GM12878 (cell line): ENCODE results near the gene LAMB1. TPM values are rescaled to one million over a fixed set of nuclear protein-coding genes. Genes with fewer than 3 reads are reported as not detected.

Experiments used
- ATAC-seq: fragments of 200-7000 bp; cut with Tn5 transposase; 3 replicates; pipeline ENCODE4 v1.9.1; 2020; ENCODE audit warnings: mild to moderate bottlenecking, moderate library complexity
- BruUV-seq: library from RNA; stranded (reverse); fragments of 400-500 nt; replicated peaks from 2 replicates; lab custom pipeline; 2021; lab: Mats Ljungman, UMichigan
- CTCF ChIA-PET: fragments of 300-600 bp; sonication (Branson Sonifier 250); formaldehyde crosslinking; extraction: SDS; loops from one replicate; lab custom pipeline; 2021; ENCODE audit warnings: inconsistent platforms; lab: Yijun Ruan, JAX
- POLR2A ChIA-PET: fragments of 350-600 bp; formaldehyde crosslinking; extraction: SDS; loops from one replicate; lab custom pipeline; 2021; ENCODE audit warnings: inconsistent platforms; lab: Charles Lee
- RAD21 ChIA-PET: fragments of 300-600 bp; sonication (Branson Sonifier 250); formaldehyde crosslinking; loops from one replicate; lab custom pipeline; 2023; ENCODE audit warnings: antibody characterized with exemption; ENCODE audit not compliant: unreplicated experiment; lab: Charles Lee
- SMC1A ChIA-PET: fragments of 300-600 bp; sonication (Branson Sonifier 250); formaldehyde crosslinking; loops from one replicate; lab custom pipeline; 2023; ENCODE audit not compliant: unreplicated experiment, uncharacterized antibody; lab: Charles Lee
- DNase-seq: peaks from one replicate; pipeline ENCODE4 v3.0.0-alpha.2; 2011; ENCODE audit warnings: low read depth, low spot score
- FAIRE-seq: peaks from 3 replicates; lab custom pipeline; 2011; peaks lifted over from hg19 to GRCh38; lab: Jason Lieb, UNC
- H2AFZ ChIP-seq: 2 replicates; pipeline ENCODE4 v1.6.0; 2011; ENCODE audit warnings: low read depth, low read length, control low read depth; ENCODE audit not compliant: control insufficient read depth
- H3K27ac ChIP-seq: 2 replicates; pipeline ENCODE4 v1.5.1; 2011; ENCODE audit warnings: control low read depth; ENCODE audit not compliant: control insufficient read depth, insufficient read depth
- H3K27me3 ChIP-seq, 2 experiments: replicated peaks in 1 of 2; 2 replicates each; pipeline versions ENCODE4 v1.6.0 to v1.6.1; 2011; ENCODE audit warnings: low read length in 1 of 2; ENCODE audit not compliant: control insufficient read depth in 2 of 2, insufficient read depth in 2 of 2
- H3K36me3 ChIP-seq, 2 experiments: 2 replicates each; pipeline ENCODE4 v1.5.1; 2011; ENCODE audit warnings: low read length in 1 of 2; ENCODE audit not compliant: control insufficient read depth in 2 of 2, insufficient read depth in 2 of 2
- H3K4me1 ChIP-seq: 2 replicates; pipeline ENCODE4 v1.6.1; 2011; ENCODE audit warnings: mild to moderate bottlenecking, low read length, moderate library complexity, mixed read lengths; ENCODE audit not compliant: control insufficient read depth, insufficient read depth
- H3K4me2 ChIP-seq: 2 replicates; pipeline ENCODE4 v1.6.0; 2011; ENCODE audit warnings: control low read depth; ENCODE audit not compliant: control insufficient read depth, insufficient read depth
- H3K4me3 ChIP-seq: fragments of 200-600 bp; sonication (generic); 2 replicates; pipeline ENCODE4 v1.5.1; 2016
- H3K79me2 ChIP-seq: 2 replicates; pipeline ENCODE4 v1.6.0; 2011; ENCODE audit warnings: low read length; ENCODE audit not compliant: control insufficient read depth, insufficient read depth
- H3K9ac ChIP-seq: 2 replicates; pipeline ENCODE4 v1.8.0; 2011; ENCODE audit warnings: low read length, control low read depth, mixed read lengths; ENCODE audit not compliant: control insufficient read depth, insufficient read depth
- H3K9me3 ChIP-seq: replicated peaks from 3 replicates; pipeline ENCODE4 v1.5.1; 2011; ENCODE audit warnings: mild to moderate bottlenecking, low read length; ENCODE audit not compliant: control insufficient read depth, insufficient read depth
- H4K20me1 ChIP-seq: 2 replicates; pipeline ENCODE4 v1.6.0; 2011; ENCODE audit not compliant: control insufficient read depth, insufficient read depth
- CEBPB ChIP-seq, 2 experiments: fragments of 150-350 bp in 1 of 2; IDR thresholded peaks; 2 replicates each; pipeline ENCODE4 v1.6.1; 2012 to 2014; ENCODE audit warnings: low read depth in 2 of 2, low read length in 2 of 2, borderline replicate concordance in 1 of 2, inconsistent platforms in 1 of 2
- CREB1 ChIP-seq: IDR thresholded peaks from 2 replicates; pipeline ENCODE4 v1.6.1; 2012; ENCODE audit warnings: low read depth, mild to moderate bottlenecking, inconsistent platforms
- CUX1 ChIP-seq: IDR thresholded peaks from 2 replicates; pipeline ENCODE4 v1.6.1; 2012; ENCODE audit warnings: improper control_type of control experiment, low read depth, low read length; ENCODE audit not compliant: insufficient replicate concordance
- FOS ChIP-seq: IDR thresholded peaks from 3 replicates; pipeline ENCODE4 v1.6.1; 2011; ENCODE audit warnings: borderline replicate concordance; ENCODE audit not compliant: insufficient read length; ENCODE audit errors: extremely low read depth
- HDAC2 ChIP-seq: fragments of 200-600 bp; sonication (generic); IDR thresholded peaks from 2 replicates; pipeline ENCODE4 v1.6.1; 2017
- MXI1 ChIP-seq: fragments of 150-350 bp; IDR thresholded peaks from 2 replicates; pipeline ENCODE4 v1.6.1; 2011; ENCODE audit warnings: low read depth, mild to moderate bottlenecking, inconsistent platforms, low read length, improper control_type of control experiment
- NBN ChIP-seq: fragments of 450-650 bp; IDR thresholded peaks from 2 replicates; pipeline ENCODE4 v1.6.1; 2016
- NR2C2 ChIP-seq: IDR thresholded peaks from 2 replicates; pipeline ENCODE4 v1.6.1; 2011; ENCODE audit warnings: borderline replicate concordance, low read depth; ENCODE audit not compliant: control insufficient read depth, insufficient read length
- POLR2AphosphoS5 ChIP-seq: IDR thresholded peaks from 2 replicates; pipeline ENCODE4 v1.6.1; 2011; ENCODE audit warnings: mild to moderate bottlenecking, low read length, inconsistent platforms
- RAD21 ChIP-seq: IDR thresholded peaks from 2 replicates; pipeline ENCODE4 v1.6.1; 2011; ENCODE audit warnings: mild to moderate bottlenecking, low read depth, low read length, moderate library complexity; ENCODE audit not compliant: insufficient read depth
- WGBS: methylation state at CpG from one replicate; pipeline ENCODE4 v1.1.6; 2016; ENCODE audit warnings: low lambda C conversion rate; ENCODE audit not compliant: insufficient replicate concordance, insufficient coverage; ENCODE audit errors: missing lambda C conversion rate; 5-methylcytosine and 5-hydroxymethylcytosine counted together
- in situ Hi-C: fragments of 300-500 bp; cut with MboI; formaldehyde crosslinking; loops from 9 replicates; pipeline ENCODE4 v1.14.3; 2018; ENCODE audit warnings: mixed read lengths
- intact Hi-C: fragments of 100-400 bp; cut with micrococcal nuclease; formaldehyde crosslinking; loops from one replicate; pipeline ENCODE4 v1.14.2; 2022; ENCODE audit not compliant: unreplicated experiment
- polyA plus RNA-seq, 11 experiments: library from polyadenylated mRNA; depleted of rRNA in 4 of 11; unstranded in 6 of 11; stranded (reverse) in 5 of 11; fragments of >200 nt; fragmentation: Nextera tagmentation in 4 of 11; fragmentation: Illumina TruSeq in 1 of 11; extraction: Ambion mirVana in 4 of 11; extraction: Trizol in 1 of 11; gene quantifications; 1 replicate in 1 of 11; 2 replicates in 10 of 11; pipeline versions ENCODE4 v1.2.1 to v1.2.3, GENCODE V29; 2011 to 2016; ENCODE audit warnings: inconsistent platforms in 2 of 11, missing spikeins in 2 of 11, low read depth in 1 of 11
- total RNA-seq, 4 experiments: library from RNA; depleted of rRNA in 3 of 4; stranded (reverse); fragments of >200 nt in 3 of 4; fragmentation: Illumina TruSeq in 1 of 4; extraction: Trizol in 1 of 4; gene quantifications; 2 replicates each; pipeline versions ENCODE4 v1.2.1 to v1.2.3, GENCODE V29; 2013 to 2021
- TF ChIP-seq, protein P1 (sequence below): fragments of 450-650 bp; IDR thresholded peaks from 2 replicates; pipeline ENCODE4 v1.6.1; 2016; ENCODE audit warnings: mild to moderate bottlenecking
- TF ChIP-seq, protein P2 (sequence below): IDR thresholded peaks from 2 replicates; pipeline ENCODE4 v1.6.1; 2011; ENCODE audit warnings: borderline replicate concordance, low read depth, mild to moderate bottlenecking, moderate library complexity, low read length; ENCODE audit not compliant: insufficient read depth, poor library complexity, severe bottlenecking
- TF ChIP-seq, protein P3 (sequence below): fragments of 450-650 bp; formaldehyde crosslinking; IDR thresholded peaks from 2 replicates; pipeline ENCODE4 v1.4.0; 2020; ENCODE audit warnings: mild to moderate bottlenecking, moderate library complexity

LAMB1 gene
- total and polyA plus RNA-seq, 10 of the 15 experiments (the other 5 are each of a cell fraction or from before 2014, with no cell fraction given), result 0.05 to 2.2 (median 1.2) TPM; not detected in 4

DNA sequence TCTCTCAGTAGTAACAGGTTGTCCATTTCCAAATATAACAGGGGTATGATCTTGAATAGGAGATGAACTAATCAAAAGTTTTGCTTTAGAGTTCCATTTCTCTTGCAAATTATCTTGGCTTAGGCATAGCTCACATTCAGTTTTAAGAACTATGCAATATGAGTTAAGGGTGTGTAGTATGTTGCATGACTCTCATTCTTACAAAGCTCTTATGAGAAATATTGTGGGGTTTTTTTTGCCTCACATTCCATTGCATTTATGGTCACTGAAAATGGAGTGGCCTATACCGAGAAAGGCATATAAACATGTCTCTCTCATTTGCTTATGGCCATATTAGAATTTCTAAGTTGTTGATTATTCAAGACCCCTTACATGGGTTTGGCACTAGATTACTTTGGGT is 48.5 kb upstream of the LAMB1 start:
- POLR2A ChIA-PET, result no interaction called here
- intact Hi-C loops, result no loop called here
- H3K9ac ChIP-seq, result no peak overlapping the region
- DNase-seq (no peak), ATAC-seq (no peak), FAIRE-seq (no peak)
- H3K36me3 ChIP-seq, result no peaks in the 10 kb centered on the region
- no peaks in the 10 kb centered on the region for H3K9me3 ChIP-seq
- H3K4me2 ChIP-seq, result no peak overlapping the region
- H3K27ac ChIP-seq, result no peak overlapping the region
- H3K79me2 ChIP-seq, result no peaks in the 10 kb centered on the region
- no peak overlapping the region for H2AFZ ChIP-seq
- no TSS peak for BruUV-seq
- SMC1A ChIA-PET, result interaction anchor here (1.7 kb wide), 1 partner anchor 10 kb away, joined by 4 read pairs; no protein-coding TSS in a partner anchor
- CTCF ChIA-PET, result no interaction called here
- H3K4me3 ChIP-seq, result no peak overlapping the region
- H4K20me1 ChIP-seq, result no peaks in the 10 kb centered on the region
- no peaks in the 10 kb centered on the region; the same call in 1 of the 2 replicates for H3K4me1 ChIP-seq
- in situ Hi-C loops, result no loop called here
- H3K27me3 ChIP-seq, result peaks cover 0 to 2% of the 10 kb centered on the region in 2 experiments; a peak in 1 of 4 replicates
- RAD21 ChIA-PET, result no interaction called here
- WGBS, result 36% methylated on average over 1 of the region's 1 CpG
- TF ChIP-seq HDAC2, result no peak
- TF ChIP-seq, protein P1, sequence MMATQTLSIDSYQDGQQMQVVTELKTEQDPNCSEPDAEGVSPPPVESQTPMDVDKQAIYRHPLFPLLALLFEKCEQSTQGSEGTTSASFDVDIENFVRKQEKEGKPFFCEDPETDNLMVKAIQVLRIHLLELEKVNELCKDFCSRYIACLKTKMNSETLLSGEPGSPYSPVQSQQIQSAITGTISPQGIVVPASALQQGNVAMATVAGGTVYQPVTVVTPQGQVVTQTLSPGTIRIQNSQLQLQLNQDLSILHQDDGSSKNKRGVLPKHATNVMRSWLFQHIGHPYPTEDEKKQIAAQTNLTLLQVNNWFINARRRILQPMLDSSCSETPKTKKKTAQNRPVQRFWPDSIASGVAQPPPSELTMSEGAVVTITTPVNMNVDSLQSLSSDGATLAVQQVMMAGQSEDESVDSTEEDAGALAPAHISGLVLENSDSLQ, result no peak
- no peak for TF ChIP-seq NBN
- TF ChIP-seq, protein P2, sequence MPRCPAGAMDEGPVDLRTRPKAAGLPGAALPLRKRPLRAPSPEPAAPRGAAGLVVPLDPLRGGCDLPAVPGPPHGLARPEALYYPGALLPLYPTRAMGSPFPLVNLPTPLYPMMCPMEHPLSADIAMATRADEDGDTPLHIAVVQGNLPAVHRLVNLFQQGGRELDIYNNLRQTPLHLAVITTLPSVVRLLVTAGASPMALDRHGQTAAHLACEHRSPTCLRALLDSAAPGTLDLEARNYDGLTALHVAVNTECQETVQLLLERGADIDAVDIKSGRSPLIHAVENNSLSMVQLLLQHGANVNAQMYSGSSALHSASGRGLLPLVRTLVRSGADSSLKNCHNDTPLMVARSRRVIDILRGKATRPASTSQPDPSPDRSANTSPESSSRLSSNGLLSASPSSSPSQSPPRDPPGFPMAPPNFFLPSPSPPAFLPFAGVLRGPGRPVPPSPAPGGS, result no peak
- TF ChIP-seq CUX1, result no peak
- TF ChIP-seq CEBPB (IDR thresholded peaks at IDR 0.05; ENCODE audit: borderline replicate concordance in 1 of 2, low read depth in 2 of 2, low read length in 2 of 2), result no peak
- TF ChIP-seq POLR2AphosphoS5, result no peak
- TF ChIP-seq CREB1, result no peak
- no peak for TF ChIP-seq MXI1
- no peak for TF ChIP-seq FOS
- TF ChIP-seq NR2C2, result no peak
- TF ChIP-seq, protein P3, sequence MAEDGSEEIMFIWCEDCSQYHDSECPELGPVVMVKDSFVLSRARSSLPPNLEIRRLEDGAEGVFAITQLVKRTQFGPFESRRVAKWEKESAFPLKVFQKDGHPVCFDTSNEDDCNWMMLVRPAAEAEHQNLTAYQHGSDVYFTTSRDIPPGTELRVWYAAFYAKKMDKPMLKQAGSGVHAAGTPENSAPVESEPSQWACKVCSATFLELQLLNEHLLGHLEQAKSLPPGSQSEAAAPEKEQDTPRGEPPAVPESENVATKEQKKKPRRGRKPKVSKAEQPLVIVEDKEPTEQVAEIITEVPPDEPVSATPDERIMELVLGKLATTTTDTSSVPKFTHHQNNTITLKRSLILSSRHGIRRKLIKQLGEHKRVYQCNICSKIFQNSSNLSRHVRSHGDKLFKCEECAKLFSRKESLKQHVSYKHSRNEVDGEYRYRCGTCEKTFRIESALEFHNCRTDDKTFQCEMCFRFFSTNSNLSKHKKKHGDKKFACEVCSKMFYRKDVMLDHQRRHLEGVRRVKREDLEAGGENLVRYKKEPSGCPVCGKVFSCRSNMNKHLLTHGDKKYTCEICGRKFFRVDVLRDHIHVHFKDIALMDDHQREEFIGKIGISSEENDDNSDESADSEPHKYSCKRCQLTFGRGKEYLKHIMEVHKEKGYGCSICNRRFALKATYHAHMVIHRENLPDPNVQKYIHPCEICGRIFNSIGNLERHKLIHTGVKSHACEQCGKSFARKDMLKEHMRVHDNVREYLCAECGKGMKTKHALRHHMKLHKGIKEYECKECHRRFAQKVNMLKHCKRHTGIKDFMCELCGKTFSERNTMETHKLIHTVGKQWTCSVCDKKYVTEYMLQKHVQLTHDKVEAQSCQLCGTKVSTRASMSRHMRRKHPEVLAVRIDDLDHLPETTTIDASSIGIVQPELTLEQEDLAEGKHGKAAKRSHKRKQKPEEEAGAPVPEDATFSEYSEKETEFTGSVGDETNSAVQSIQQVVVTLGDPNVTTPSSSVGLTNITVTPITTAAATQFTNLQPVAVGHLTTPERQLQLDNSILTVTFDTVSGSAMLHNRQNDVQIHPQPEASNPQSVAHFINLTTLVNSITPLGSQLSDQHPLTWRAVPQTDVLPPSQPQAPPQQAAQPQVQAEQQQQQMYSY, result no peak
- TF ChIP-seq RAD21, result no peak
